Liver (tissue), 9 donors: ENCODE measurements around the gene UGT2A2. TPM values are rescaled to one million over a fixed set of nuclear protein-coding genes. Genes with fewer than 3 reads are reported as not detected.

Experiments used
- DNase-seq: peaks from one replicate; pipeline ENCODE4 v3.0.0-alpha.2; 2017; ENCODE audit warnings: low spot score
- H3K27ac ChIP-seq, 2 donors: one replicate each; pipeline ENCODE4 v1.7.0; 2013; ENCODE audit warnings: inconsistent platforms in 2 of 2, low read length in 2 of 2, control low read depth in 1 of 2, low read depth in 1 of 2, mild to moderate bottlenecking in 1 of 2
- H3K27me3 ChIP-seq, 4 donors: one replicate each; pipeline versions ENCODE4 v1.6.1 to v1.7.0; 2013; ENCODE audit warnings: low read length in 3 of 4, inconsistent platforms in 1 of 4, mild to moderate bottlenecking in 1 of 4, moderate library complexity in 1 of 4; ENCODE audit not compliant: control insufficient read depth in 4 of 4, insufficient read depth in 4 of 4
- H3K36me3 ChIP-seq, 4 donors: one replicate each; pipeline versions ENCODE4 v1.6.1 to v1.7.0; 2013; ENCODE audit warnings: low read length in 3 of 4, mild to moderate bottlenecking in 3 of 4, low read depth in 1 of 4, moderate library complexity in 1 of 4; ENCODE audit not compliant: control insufficient read depth in 4 of 4, insufficient read depth in 3 of 4
- H3K4me1 ChIP-seq, 4 donors: one replicate each; pipeline versions ENCODE4 v1.6.1 to v1.7.0; 2013; ENCODE audit warnings: low read length in 3 of 4, mild to moderate bottlenecking in 3 of 4, moderate library complexity in 1 of 4; ENCODE audit not compliant: control insufficient read depth in 4 of 4, insufficient read depth in 4 of 4
- H3K4me3 ChIP-seq, 3 donors: one replicate each; pipeline versions ENCODE4 v1.6.1 to v1.7.0; 2013; ENCODE audit warnings: low read length in 3 of 3, control low read depth in 1 of 3, low read depth in 1 of 3, mild to moderate bottlenecking in 1 of 3
- H3K9ac ChIP-seq, 2 donors: one replicate each; pipeline ENCODE4 v1.7.0; 2013; ENCODE audit warnings: low read length in 2 of 2, mild to moderate bottlenecking in 2 of 2, moderate library complexity in 2 of 2, control low read depth in 1 of 2, low read depth in 1 of 2
- H3K9me3 ChIP-seq, 4 donors: one replicate each; pipeline versions ENCODE4 v1.6.1 to v1.7.0; 2013; ENCODE audit warnings: low read length in 3 of 4; ENCODE audit not compliant: control insufficient read depth in 4 of 4
- EGR1 ChIP-seq, 2 donors: IDR thresholded peaks; 2 replicates each; pipeline ENCODE4 v1.6.1; 2016 to 2018; ENCODE audit warnings: antibody characterized with exemption in 2 of 2, low read depth in 2 of 2
- FOXA1 ChIP-seq: IDR thresholded peaks from 2 replicates; pipeline ENCODE4 v1.6.1; 2016; ENCODE audit warnings: antibody characterized with exemption
- FOXA2 ChIP-seq: IDR thresholded peaks from 2 replicates; pipeline ENCODE4 v1.6.1; 2016; ENCODE audit warnings: antibody characterized with exemption
- GABPA ChIP-seq, 2 donors: IDR thresholded peaks in 1 of 2; conservative IDR thresholded peaks in 1 of 2; 2 replicates each; pipeline ENCODE4 v1.6.1; 2016; ENCODE audit warnings: antibody characterized with exemption in 2 of 2, mild to moderate bottlenecking in 1 of 2, moderate library complexity in 1 of 2
- HNF4A ChIP-seq, 2 donors: conservative IDR thresholded peaks; 2 replicates each; pipeline ENCODE4 v1.6.1; 2016; ENCODE audit warnings: antibody characterized with exemption in 2 of 2, mild to moderate bottlenecking in 2 of 2
- HNF4G ChIP-seq: IDR thresholded peaks from 2 replicates; pipeline ENCODE4 v1.6.1; 2016; ENCODE audit warnings: antibody characterized with exemption
- JUND ChIP-seq, 2 donors: IDR thresholded peaks; 2 replicates each; pipeline ENCODE4 v1.6.1; 2016; ENCODE audit warnings: antibody characterized with exemption in 2 of 2
- NR2F2 ChIP-seq: IDR thresholded peaks from 2 replicates; pipeline ENCODE4 v1.6.1; 2016; ENCODE audit warnings: antibody characterized with exemption
- RAD21 ChIP-seq, 2 donors: IDR thresholded peaks; 2 replicates each; pipeline ENCODE4 v1.6.1; 2016; ENCODE audit warnings: antibody characterized with exemption in 2 of 2, mild to moderate bottlenecking in 2 of 2
- RXRA ChIP-seq, 2 donors: IDR thresholded peaks; 2 replicates each; pipeline ENCODE4 v1.6.1; 2017 to 2018; ENCODE audit warnings: antibody characterized with exemption in 2 of 2, mild to moderate bottlenecking in 1 of 2
- SP1 ChIP-seq: IDR thresholded peaks from 2 replicates; pipeline ENCODE4 v1.6.1; 2018; ENCODE audit warnings: antibody characterized with exemption, mild to moderate bottlenecking
- TAF1 ChIP-seq: conservative IDR thresholded peaks from 2 replicates; pipeline ENCODE4 v1.6.1; 2016; ENCODE audit warnings: antibody characterized with exemption, mild to moderate bottlenecking
- YY1 ChIP-seq: IDR thresholded peaks from 2 replicates; pipeline ENCODE4 v1.6.1; 2016; ENCODE audit warnings: antibody characterized with exemption, mild to moderate bottlenecking
- WGBS: extraction: QIAGEN DNeasy Blood & Tissue Kit; methylation state at CpG from one replicate; pipeline ENCODE4 v1.1.7; 2013; 5-methylcytosine and 5-hydroxymethylcytosine counted together
- polyA plus RNA-seq, 2 donors: library from polyadenylated mRNA; stranded (reverse) in 1 of 2; unstranded in 1 of 2; fragments of 200-250 nt in 1 of 2; fragments of >200 nt in 1 of 2; fragmentation: Nextera tagmentation in 1 of 2; extraction: Ambion mirVana in 1 of 2; gene quantifications; one replicate each; pipeline versions ENCODE4 v1.2.1 to v1.2.3, GENCODE V29; 2013 to 2015
- total RNA-seq, 2 donors: library from RNA; depleted of rRNA; stranded (reverse); fragments of >200 nt; gene quantifications; one replicate each; pipeline ENCODE4 v1.2.3, GENCODE V29; 2014
- TF ChIP-seq, protein P1 (sequence below): IDR thresholded peaks from 2 replicates; pipeline ENCODE4 v1.6.1; 2016; ENCODE audit warnings: antibody characterized with exemption
- TF ChIP-seq, protein P2 (sequence below): IDR thresholded peaks from 2 replicates; pipeline ENCODE4 v1.6.1; 2016; ENCODE audit warnings: antibody characterized with exemption, mild to moderate bottlenecking
- TF ChIP-seq, protein P3 (sequence below): IDR thresholded peaks from 2 replicates; pipeline ENCODE4 v1.6.1; 2016; ENCODE audit warnings: antibody characterized with exemption
- TF ChIP-seq, protein P4 (sequence below): fragments of 150-350 bp; IDR thresholded peaks from 2 replicates; pipeline ENCODE4 v1.5.1; 2017; ENCODE audit warnings: improper control_type of control experiment, low read depth, low read length; ENCODE audit not compliant: missing input control
- TF ChIP-seq, protein P5 (sequence below): IDR thresholded peaks from 2 replicates; pipeline ENCODE4 v1.6.1; 2016; ENCODE audit warnings: antibody characterized with exemption
- donor health status: healthy.
- donor health status: healthy.
- donor health status: healthy.
- donor health status: healthy.
- donor health status: healthy.

Gene UGT2A2
- total and polyA plus RNA-seq, 4 donors: not detected

DNA sequence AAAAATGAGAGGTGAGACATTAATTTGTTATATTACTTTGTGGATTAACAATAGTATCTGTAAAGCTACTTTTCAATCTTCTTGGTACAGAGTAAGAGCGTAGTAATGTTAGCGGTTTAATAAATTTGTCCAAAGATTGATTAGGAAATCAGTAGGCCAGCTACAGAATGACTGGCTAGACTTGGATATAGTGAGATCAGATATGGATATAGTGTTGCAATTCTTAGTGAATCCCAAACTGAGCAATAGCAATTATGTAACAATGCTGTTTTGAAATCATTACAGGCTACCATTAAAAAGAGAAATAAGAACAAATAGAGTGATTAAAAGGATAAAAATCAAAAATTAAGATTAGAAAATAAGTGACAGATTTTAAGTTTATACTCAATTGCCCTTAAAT is 847 bp upstream of the UGT2A2 start:
- Histone ChIP-seq H3K4me3 (no peak overlapping the region), H3K9me3 (no peaks in the 10 kb centered on the region), H3K9ac (no peak overlapping the region), H3K27me3 (no peaks in the 10 kb centered on the region), H3K36me3 (no peaks in the 10 kb centered on the region), H3K27ac (peak overlapping the region; percentile 20 to 39), H3K4me1 (peaks cover 0 to 7% (median 0%) of the 10 kb centered on the region in 4 donors)
- TF ChIP-seq RAD21 (IDR thresholded peaks at IDR 0.05): peak in 1 of 2 donors; percentile 22
- TF ChIP-seq, protein P1, sequence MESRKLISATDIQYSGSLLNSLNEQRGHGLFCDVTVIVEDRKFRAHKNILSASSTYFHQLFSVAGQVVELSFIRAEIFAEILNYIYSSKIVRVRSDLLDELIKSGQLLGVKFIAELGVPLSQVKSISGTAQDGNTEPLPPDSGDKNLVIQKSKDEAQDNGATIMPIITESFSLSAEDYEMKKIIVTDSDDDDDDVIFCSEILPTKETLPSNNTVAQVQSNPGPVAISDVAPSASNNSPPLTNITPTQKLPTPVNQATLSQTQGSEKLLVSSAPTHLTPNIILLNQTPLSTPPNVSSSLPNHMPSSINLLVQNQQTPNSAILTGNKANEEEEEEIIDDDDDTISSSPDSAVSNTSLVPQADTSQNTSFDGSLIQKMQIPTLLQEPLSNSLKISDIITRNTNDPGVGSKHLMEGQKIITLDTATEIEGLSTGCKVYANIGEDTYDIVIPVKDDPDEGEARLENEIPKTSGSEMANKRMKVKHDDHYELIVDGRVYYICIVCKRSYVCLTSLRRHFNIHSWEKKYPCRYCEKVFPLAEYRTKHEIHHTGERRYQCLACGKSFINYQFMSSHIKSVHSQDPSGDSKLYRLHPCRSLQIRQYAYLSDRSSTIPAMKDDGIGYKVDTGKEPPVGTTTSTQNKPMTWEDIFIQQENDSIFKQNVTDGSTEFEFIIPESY: peak; percentile 80
- TF ChIP-seq, protein P2, sequence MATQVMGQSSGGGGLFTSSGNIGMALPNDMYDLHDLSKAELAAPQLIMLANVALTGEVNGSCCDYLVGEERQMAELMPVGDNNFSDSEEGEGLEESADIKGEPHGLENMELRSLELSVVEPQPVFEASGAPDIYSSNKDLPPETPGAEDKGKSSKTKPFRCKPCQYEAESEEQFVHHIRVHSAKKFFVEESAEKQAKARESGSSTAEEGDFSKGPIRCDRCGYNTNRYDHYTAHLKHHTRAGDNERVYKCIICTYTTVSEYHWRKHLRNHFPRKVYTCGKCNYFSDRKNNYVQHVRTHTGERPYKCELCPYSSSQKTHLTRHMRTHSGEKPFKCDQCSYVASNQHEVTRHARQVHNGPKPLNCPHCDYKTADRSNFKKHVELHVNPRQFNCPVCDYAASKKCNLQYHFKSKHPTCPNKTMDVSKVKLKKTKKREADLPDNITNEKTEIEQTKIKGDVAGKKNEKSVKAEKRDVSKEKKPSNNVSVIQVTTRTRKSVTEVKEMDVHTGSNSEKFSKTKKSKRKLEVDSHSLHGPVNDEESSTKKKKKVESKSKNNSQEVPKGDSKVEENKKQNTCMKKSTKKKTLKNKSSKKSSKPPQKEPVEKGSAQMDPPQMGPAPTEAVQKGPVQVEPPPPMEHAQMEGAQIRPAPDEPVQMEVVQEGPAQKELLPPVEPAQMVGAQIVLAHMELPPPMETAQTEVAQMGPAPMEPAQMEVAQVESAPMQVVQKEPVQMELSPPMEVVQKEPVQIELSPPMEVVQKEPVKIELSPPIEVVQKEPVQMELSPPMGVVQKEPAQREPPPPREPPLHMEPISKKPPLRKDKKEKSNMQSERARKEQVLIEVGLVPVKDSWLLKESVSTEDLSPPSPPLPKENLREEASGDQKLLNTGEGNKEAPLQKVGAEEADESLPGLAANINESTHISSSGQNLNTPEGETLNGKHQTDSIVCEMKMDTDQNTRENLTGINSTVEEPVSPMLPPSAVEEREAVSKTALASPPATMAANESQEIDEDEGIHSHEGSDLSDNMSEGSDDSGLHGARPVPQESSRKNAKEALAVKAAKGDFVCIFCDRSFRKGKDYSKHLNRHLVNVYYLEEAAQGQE: no peak
- TF ChIP-seq GABPA (IDR thresholded peaks at IDR 0.05 in 1 of 2, conservative IDR thresholded peaks at IDR 0.05 in 1 of 2): no peak
- TF ChIP-seq FOXA1: no peak
- peak; percentile 46 to 61 for TF ChIP-seq HNF4A (conservative IDR thresholded peaks at IDR 0.05)
- peak; percentile 68 to 70 for TF ChIP-seq JUND (IDR thresholded peaks at IDR 0.05)
- TF ChIP-seq FOXA2: no peak
- peak; percentile 91 for TF ChIP-seq YY1
- peak; percentile 14 to 61 for TF ChIP-seq RXRA (IDR thresholded peaks at IDR 0.05)
- TF ChIP-seq TAF1: no peak
- TF ChIP-seq, protein P3, sequence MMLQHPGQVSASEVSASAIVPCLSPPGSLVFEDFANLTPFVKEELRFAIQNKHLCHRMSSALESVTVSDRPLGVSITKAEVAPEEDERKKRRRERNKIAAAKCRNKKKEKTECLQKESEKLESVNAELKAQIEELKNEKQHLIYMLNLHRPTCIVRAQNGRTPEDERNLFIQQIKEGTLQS: peak; percentile 78
- TF ChIP-seq EGR1 (IDR thresholded peaks at IDR 0.05; ENCODE audit: low read depth in 2 of 2): no peak
- TF ChIP-seq, protein P4, sequence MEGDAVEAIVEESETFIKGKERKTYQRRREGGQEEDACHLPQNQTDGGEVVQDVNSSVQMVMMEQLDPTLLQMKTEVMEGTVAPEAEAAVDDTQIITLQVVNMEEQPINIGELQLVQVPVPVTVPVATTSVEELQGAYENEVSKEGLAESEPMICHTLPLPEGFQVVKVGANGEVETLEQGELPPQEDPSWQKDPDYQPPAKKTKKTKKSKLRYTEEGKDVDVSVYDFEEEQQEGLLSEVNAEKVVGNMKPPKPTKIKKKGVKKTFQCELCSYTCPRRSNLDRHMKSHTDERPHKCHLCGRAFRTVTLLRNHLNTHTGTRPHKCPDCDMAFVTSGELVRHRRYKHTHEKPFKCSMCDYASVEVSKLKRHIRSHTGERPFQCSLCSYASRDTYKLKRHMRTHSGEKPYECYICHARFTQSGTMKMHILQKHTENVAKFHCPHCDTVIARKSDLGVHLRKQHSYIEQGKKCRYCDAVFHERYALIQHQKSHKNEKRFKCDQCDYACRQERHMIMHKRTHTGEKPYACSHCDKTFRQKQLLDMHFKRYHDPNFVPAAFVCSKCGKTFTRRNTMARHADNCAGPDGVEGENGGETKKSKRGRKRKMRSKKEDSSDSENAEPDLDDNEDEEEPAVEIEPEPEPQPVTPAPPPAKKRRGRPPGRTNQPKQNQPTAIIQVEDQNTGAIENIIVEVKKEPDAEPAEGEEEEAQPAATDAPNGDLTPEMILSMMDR: no peak
- no peak for TF ChIP-seq HNF4G
- TF ChIP-seq, protein P5, sequence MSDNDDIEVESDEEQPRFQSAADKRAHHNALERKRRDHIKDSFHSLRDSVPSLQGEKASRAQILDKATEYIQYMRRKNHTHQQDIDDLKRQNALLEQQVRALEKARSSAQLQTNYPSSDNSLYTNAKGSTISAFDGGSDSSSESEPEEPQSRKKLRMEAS: peak; percentile 50
- no peak for TF ChIP-seq SP1
- no peak for TF ChIP-seq NR2F2
- DNase-seq: no peak
- WGBS: 49% methylated on average over 2 of the region's 2 CpGs
